ENCODE data around the gene MESP2.

- TF ChIP-seq ZBTB43 (CRISPR knock-in tag; IDR thresholded peaks at IDR 0.05) = no peak
- no peak for TF ChIP-seq BRD4 (IDR thresholded peaks at IDR 0.05)
- TF ChIP-seq ZNF431 (CRISPR knock-in tag; IDR thresholded peaks at IDR 0.05) = no peak
- no peak for TF ChIP-seq CTCF (IDR thresholded peaks at IDR 0.05 in 2 of 3, conservative IDR thresholded peaks at IDR 0.05 in 1 of 3; ENCODE audit: insufficient read depth in 2 of 3, low read depth in 1 of 3, low read length in 3 of 3)
- TF ChIP-seq ZNF584 (CRISPR knock-in tag; IDR thresholded peaks at IDR 0.05; ENCODE audit: low read depth) = no peak
- no peak for TF ChIP-seq U2AF1 (optimal IDR thresholded peaks at IDR 0.05; ENCODE audit: low read depth, low read length)
- no peak for TF ChIP-seq POLR2A (conservative IDR thresholded peaks at IDR 0.05)
- TF ChIP-seq, protein P1, sequence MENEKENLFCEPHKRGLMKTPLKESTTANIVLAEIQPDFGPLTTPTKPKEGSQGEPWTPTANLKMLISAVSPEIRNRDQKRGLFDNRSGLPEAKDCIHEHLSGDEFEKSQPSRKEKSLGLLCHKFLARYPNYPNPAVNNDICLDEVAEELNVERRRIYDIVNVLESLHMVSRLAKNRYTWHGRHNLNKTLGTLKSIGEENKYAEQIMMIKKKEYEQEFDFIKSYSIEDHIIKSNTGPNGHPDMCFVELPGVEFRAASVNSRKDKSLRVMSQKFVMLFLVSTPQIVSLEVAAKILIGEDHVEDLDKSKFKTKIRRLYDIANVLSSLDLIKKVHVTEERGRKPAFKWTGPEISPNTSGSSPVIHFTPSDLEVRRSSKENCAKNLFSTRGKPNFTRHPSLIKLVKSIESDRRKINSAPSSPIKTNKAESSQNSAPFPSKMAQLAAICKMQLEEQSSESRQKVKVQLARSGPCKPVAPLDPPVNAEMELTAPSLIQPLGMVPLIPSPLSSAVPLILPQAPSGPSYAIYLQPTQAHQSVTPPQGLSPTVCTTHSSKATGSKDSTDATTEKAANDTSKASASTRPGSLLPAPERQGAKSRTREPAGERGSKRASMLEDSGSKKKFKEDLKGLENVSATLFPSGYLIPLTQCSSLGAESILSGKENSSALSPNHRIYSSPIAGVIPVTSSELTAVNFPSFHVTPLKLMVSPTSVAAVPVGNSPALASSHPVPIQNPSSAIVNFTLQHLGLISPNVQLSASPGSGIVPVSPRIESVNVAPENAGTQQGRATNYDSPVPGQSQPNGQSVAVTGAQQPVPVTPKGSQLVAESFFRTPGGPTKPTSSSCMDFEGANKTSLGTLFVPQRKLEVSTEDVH (IDR thresholded peaks at IDR 0.05; ENCODE audit: low read depth, partially characterized antibody) = no peak
- TF ChIP-seq ZBTB1 (CRISPR knock-in tag; IDR thresholded peaks at IDR 0.05; ENCODE audit: borderline replicate concordance, low read depth) = no peak
These were observed 40.4 kb upstream of the MESP2 start for GRCh38 chr15:89735773-89736172.
